Measurements from ENCODE around the gene DOCK6.

The DOCK6 gene

GRCh38 chr19:11244846-11245589 lies 17.3 kb downstream of the DOCK6 start:
- H3K4me1 Mint-ChIP-seq (ENCODE audit: low read depth) = no peaks in the 10 kb centered on the region
- no peaks in the 10 kb centered on the region for H3K27me3 Mint-ChIP-seq
- H3K4me3 Mint-ChIP-seq = no peak overlapping the region
- no peaks in the 10 kb centered on the region for H3K36me3 Mint-ChIP-seq (ENCODE audit: low read depth)
- H3K27ac Mint-ChIP-seq = no peak overlapping the region
- no peaks in the 10 kb centered on the region for H3K9me3 Mint-ChIP-seq

DNA sequence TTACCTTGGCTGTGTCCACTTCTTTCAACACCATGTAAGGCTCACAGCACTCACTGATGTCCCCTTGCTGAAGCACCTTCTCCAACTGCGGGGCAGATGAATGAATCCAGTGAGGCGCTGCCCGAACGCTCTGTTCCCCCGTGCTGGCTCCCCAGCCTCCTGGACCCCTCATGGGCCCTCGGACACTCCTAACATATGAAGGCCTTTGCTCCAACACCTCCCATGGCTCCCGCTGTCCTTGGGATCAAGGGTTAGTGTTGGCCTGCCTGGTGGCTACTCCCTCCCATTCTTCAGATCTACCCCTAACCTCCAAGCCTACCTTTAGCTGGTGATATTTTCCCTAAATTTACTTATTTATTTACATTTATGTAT lies 18.5 kb downstream of the DOCK6 start:
- Mint-ChIP-seq H3K27me3 (no peaks in the 10 kb centered on the region), H3K36me3 (ENCODE audit: low read depth) (no peaks in the 10 kb centered on the region), H3K4me3 (no peak overlapping the region), H3K4me1 (ENCODE audit: low read depth) (no peaks in the 10 kb centered on the region), H3K27ac (no peak overlapping the region), H3K9me3 (peaks cover 4% of the 10 kb centered on the region)

DNA sequence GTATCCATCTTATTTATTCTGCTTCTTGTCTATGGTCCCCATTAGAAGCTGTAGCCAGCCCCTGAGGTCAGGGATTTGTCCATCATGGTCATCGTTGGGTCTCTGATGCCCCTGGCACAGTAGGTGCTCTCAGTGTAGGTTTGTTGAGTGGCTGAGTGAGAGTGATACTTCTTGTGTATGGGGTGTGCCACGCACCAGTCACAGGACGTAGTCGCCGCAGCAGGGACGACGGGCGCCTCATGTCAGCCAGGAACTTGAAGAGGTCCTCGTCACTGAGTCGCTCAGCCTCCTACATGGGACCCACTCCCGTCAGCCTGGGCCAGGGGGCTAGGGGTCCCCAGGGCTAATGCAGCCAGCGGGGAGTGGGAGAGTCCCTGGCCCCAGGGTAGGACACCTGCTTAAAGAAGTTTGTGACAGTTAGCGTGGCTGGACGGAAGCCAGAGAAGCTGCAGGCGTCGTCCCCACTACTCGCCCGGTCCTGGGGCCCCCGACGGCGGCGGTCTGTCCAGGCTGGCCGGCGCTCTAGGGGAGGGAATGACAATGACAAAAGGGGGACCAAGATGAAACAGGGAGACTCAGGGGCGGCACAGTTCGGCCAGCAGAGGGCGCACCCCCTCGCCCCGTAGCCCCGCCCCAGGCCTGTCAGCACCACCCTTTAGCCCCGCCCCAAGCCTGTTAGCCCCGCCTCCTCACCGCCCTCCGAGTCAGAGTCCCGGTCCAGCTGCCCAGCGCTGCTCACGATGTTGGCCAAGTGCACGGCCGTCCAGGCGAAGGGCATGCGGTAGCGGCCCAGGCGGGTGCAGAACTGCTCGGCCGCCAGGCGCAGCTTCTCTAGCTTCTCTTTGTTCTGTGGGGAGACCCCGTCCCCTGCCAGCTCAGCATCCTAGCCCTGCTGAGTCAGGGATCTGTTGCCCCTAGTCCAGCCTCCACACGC lies 19.2 kb downstream of the DOCK6 start:
- H3K36me3 Mint-ChIP-seq (ENCODE audit: low read depth) = no peaks in the 10 kb centered on the region
- no peaks in the 10 kb centered on the region for H3K4me1 Mint-ChIP-seq (ENCODE audit: low read depth)
- peaks cover 5% of the 10 kb centered on the region for H3K9me3 Mint-ChIP-seq
- no peaks in the 10 kb centered on the region for H3K27me3 Mint-ChIP-seq
- H3K4me3 Mint-ChIP-seq = no peak overlapping the region
- no peak overlapping the region for H3K27ac Mint-ChIP-seq

GRCh38 chr19:11242025-11242424 lies 20.3 kb downstream of the DOCK6 start:
- no peaks in the 10 kb centered on the region for H3K4me1 Mint-ChIP-seq (ENCODE audit: low read depth)
- H3K36me3 Mint-ChIP-seq (ENCODE audit: low read depth) = no peaks in the 10 kb centered on the region
- H3K27me3 Mint-ChIP-seq = no peaks in the 10 kb centered on the region
- no peak overlapping the region for H3K4me3 Mint-ChIP-seq
- no peak overlapping the region for H3K27ac Mint-ChIP-seq
- H3K9me3 Mint-ChIP-seq = peaks cover 5% of the 10 kb centered on the region

DNA sequence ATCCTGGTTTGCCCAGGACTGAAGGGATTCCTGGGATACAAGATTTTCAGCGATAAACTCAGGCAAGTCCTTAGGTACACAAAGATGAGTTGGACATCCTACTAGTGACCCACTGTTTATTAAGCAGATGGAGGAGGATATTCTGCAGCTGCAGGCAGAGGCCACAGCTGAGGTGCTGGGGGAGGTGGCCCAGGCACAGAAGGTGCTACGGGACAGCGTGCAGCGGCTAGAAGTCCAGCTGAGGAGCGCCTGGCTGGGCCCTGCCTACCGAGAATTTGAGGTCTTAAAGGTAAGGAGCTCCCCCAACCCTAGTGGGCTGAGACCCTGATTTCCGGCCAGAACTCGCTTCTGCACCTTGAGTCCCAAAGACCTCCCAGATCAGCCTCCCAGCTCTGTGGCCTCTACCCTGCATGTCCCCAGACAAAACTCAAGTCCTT lies 22.3 kb downstream of the DOCK6 start:
- H3K27ac Mint-ChIP-seq = no peak overlapping the region
- no peaks in the 10 kb centered on the region for H3K36me3 Mint-ChIP-seq (ENCODE audit: low read depth)
- H3K9me3 Mint-ChIP-seq = peaks cover 5% of the 10 kb centered on the region
- H3K4me1 Mint-ChIP-seq (ENCODE audit: low read depth) = no peaks in the 10 kb centered on the region
- no peaks in the 10 kb centered on the region for H3K27me3 Mint-ChIP-seq
- H3K4me3 Mint-ChIP-seq = no peak overlapping the region

GRCh38 chr19:11239377-11240000 lies 22.8 kb downstream of the DOCK6 start, which contains the start of gene ANGPTL8:
TSS of gene ANGPTL8 (plus strand) at chr19:11239619. CDS start at chr19:11239638, 19 bp downstream.
- Mint-ChIP-seq H3K36me3 (ENCODE audit: low read depth) (no peaks in the 10 kb centered on the region), H3K4me3 (no peak within 1 kb of the TSS), H3K4me1 (ENCODE audit: low read depth) (no peaks in the 10 kb centered on the region), H3K27ac (no peak within 1 kb of the TSS), H3K27me3 (no peaks in the 10 kb centered on the region), H3K9me3 (peaks cover 5% of the 10 kb centered on the region)

DNA sequence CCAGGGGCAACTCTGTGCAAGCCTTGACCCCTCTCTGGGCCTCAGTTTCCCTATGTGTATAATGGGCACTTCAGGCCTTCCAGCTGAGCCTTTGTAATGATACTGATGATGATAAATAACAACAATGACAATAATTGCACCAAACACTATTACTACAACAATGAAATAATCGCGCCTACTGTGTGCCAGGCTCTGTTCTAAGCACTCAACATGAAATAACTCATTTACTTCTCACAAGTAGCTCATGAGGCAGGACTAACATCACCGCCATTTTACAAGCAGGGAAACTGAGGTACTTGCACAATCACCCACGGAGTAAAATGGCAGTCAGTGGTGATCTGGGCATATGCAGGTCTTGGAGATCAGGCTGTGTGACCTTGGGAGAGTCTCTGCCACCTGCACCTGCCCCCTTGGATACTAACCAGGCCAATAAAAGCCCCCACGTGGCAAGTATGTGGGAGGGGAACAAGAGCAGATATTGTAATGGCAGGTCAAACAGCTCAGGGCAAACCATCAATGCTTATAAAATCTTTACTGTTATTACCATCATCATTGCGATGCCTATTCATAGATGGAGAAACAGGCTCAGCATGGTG lies 23.4 kb downstream of the DOCK6 start:
- H3K9me3 Mint-ChIP-seq = peaks cover 5% of the 10 kb centered on the region

DNA sequence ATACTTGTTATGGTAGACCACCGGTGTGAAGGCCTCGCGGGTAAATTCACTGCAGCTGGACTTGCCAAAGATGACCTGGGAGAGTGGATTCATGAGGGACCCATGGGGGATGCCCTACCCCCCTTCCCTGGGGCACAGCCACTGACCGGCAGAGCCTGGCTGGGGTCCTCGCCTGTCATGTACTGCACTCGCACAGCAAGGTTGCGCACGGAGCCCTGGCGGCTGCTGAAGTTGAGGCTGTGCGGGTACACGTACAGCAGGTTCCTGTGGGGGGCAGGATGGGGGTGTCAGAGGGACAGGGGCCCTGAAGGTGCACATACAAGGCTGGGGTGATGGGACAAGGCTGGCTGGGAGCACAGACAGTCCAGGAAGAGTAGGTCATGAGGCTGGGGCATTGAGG lies 24.3 kb downstream of the DOCK6 start:
- Mint-ChIP-seq H3K4me3 (no peak overlapping the region), H3K4me1 (ENCODE audit: low read depth) (no peaks in the 10 kb centered on the region), H3K36me3 (ENCODE audit: low read depth) (no peaks in the 10 kb centered on the region), H3K9me3 (peaks cover 5% of the 10 kb centered on the region), H3K27me3 (no peaks in the 10 kb centered on the region), H3K27ac (no peak overlapping the region)

More for the DNA sequence above, 23.4 kb downstream of the DOCK6 start:
- Mint-ChIP-seq H3K27me3 (no peaks in the 10 kb centered on the region), H3K4me3 (no peak overlapping the region), H3K4me1 (ENCODE audit: low read depth) (no peaks in the 10 kb centered on the region), H3K27ac (no peak overlapping the region), H3K36me3 (ENCODE audit: low read depth) (no peaks in the 10 kb centered on the region)

DNA sequence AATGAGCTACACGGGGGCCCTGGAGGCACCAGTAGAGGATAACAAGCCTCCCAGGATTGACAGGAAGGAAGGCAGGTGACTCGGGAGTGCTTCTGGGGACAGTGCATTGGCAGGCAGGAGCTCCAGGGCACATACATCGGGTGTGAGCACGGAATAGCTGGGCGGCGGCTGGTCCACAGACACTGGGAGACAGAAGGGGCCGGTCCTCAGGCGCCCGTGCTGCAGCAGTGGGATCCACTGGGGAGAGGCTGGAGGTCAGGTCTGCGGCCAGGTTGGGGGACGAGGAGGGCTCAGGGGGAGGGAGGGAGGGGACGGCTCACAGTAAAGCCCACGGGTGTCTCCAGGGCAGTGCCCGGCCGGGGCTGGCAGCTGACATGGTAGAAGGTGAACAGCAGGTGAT lies 25.0 kb downstream of the DOCK6 start:
- Mint-ChIP-seq H3K36me3 (ENCODE audit: low read depth) (no peaks in the 10 kb centered on the region), H3K4me3 (no peak overlapping the region), H3K27ac (no peak overlapping the region), H3K9me3 (peaks cover 5% of the 10 kb centered on the region), H3K27me3 (no peaks in the 10 kb centered on the region), H3K4me1 (ENCODE audit: low read depth) (no peaks in the 10 kb centered on the region)

DNA sequence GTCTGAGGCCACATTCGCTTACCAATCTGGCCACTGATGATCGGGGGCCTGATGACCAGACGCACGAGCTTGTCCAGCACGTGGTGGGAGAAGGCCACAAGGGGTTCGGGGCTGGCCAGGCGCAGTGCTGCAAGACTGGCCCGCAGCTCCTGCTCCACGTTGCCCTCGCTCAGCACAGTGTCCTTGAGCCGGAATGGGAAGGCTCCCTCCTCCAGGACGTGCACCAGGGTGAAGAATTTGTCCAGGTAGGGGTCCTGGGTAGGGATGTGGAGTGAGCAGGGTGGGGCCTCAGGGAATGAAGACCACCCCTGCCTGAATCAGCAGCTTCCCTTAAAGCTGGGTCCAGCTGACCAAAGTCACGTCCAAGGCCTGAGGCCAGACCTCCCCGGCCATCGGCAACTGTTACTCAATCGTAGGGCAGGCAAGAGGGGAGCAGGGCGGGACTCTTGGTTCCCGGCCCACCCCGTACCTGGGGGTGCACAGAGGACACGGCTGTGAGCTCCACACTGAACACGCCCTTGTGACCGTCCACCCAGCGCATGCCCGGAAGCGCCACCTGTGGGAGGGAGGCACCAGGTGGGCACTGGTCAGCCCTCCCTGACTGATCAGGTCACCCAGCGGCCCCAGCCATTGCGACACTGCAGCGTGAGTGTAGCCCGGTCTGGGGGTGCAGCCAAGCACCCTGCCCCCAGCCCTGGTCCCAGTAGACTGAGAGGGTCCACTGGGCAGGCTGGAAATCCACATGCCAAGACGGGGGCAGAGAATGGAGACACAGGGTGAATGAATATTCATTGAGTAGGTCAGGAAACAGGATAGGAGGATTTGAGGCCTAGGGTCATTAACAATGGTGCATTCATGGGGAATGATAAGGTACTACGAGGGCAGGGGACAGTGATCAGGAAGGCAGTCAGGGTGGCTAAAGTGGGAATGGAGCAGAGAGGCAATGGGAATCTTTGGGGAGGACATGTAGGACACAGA lies 25.7 kb downstream of the DOCK6 start:
- H3K4me3 Mint-ChIP-seq = no peak overlapping the region
- H3K4me1 Mint-ChIP-seq (ENCODE audit: low read depth) = no peaks in the 10 kb centered on the region
- peaks cover 5% of the 10 kb centered on the region for H3K9me3 Mint-ChIP-seq
- H3K27ac Mint-ChIP-seq = no peak overlapping the region
- H3K27me3 Mint-ChIP-seq = no peaks in the 10 kb centered on the region
- no peaks in the 10 kb centered on the region for H3K36me3 Mint-ChIP-seq (ENCODE audit: low read depth)

- no peaks in the 10 kb centered on the region for H3K4me1 Mint-ChIP-seq (ENCODE audit: low read depth)
- no peak overlapping the region for H3K27ac Mint-ChIP-seq
- no peak overlapping the region for H3K4me3 Mint-ChIP-seq
- H3K27me3 Mint-ChIP-seq = no peaks in the 10 kb centered on the region
- peaks cover 5% of the 10 kb centered on the region for H3K9me3 Mint-ChIP-seq
- no peaks in the 10 kb centered on the region for H3K36me3 Mint-ChIP-seq (ENCODE audit: low read depth)
Observed at GRCh38 chr19:11234486-11235075, 27.7 kb downstream of the DOCK6 start.

DNA sequence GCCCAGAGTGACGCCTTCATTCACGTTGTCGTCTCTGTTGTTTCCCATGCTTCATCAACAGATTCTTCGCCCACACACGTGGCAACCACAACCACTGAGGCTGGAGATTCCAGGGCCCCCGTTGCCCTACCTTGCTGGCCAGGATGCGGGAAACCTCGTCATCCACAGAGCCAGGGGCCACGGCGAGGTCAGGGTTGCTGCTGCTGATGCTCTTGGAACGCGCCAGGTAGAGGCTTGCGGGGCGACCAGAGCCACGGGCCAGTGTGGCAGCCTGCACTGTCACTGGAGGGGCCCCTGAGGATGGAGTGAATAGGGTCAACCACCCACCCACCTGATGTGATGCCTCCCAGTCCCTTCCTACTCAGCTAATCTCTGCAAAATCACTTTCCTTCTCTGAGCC lies 29.3 kb downstream of the DOCK6 start:
- H3K36me3 Mint-ChIP-seq (ENCODE audit: low read depth) = no peaks in the 10 kb centered on the region
- no peak overlapping the region for H3K4me3 Mint-ChIP-seq
- no peaks in the 10 kb centered on the region for H3K9me3 Mint-ChIP-seq
- H3K4me1 Mint-ChIP-seq (ENCODE audit: low read depth) = no peaks in the 10 kb centered on the region
- H3K27me3 Mint-ChIP-seq = no peaks in the 10 kb centered on the region
- H3K27ac Mint-ChIP-seq = no peak overlapping the region

- no peaks in the 10 kb centered on the region for H3K27me3 Mint-ChIP-seq
- no peaks in the 10 kb centered on the region for H3K36me3 Mint-ChIP-seq (ENCODE audit: low read depth)
- H3K4me1 Mint-ChIP-seq (ENCODE audit: low read depth) = no peaks in the 10 kb centered on the region
- H3K27ac Mint-ChIP-seq = no peak overlapping the region
- H3K4me3 Mint-ChIP-seq = no peak overlapping the region
- no peaks in the 10 kb centered on the region for H3K9me3 Mint-ChIP-seq
Observed at GRCh38 chr19:11232555-11232954, 29.8 kb downstream of the DOCK6 start.
